ENCODE results near the gene DYRK3.

The DYRK3 gene

DNA sequence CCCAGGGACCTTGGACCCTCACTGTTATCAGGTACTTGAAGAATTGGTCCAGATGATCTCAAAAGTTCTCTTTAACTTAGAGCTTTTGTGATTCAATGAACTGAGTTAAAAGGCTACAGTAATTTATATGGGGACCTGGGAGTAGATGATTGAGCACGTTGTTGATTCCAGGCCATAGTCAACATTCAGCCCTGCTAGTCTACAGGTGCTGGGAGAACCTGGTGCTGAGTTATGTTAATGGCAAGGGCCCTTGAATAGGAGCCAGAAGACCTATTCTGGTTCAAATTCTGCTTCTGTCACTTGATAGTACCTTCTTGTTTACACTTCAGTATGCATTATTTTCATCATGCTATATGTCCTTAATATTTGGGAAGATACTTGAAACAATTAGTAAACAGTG, 11.2 kb downstream of the DYRK3 start:
- TF ChIP-seq CTCF (conservative IDR thresholded peaks at IDR 0.05; ENCODE audit: low read depth, low read length) = no peak
- no peak overlapping the region for H3K4me3 ChIP-seq (ENCODE audit: low read depth, low read length)
- DNase-seq (ENCODE audit: low read depth) = no peak

- no peak for TF ChIP-seq CTCF (conservative IDR thresholded peaks at IDR 0.05; ENCODE audit: low read depth, low read length)
Measured at GRCh38 chr1:206647224-206647623, 11.9 kb downstream of the DYRK3 start.

GRCh38 chr1:206649261-206649921, 14.1 kb downstream of the DYRK3 start:
- no peak for TF ChIP-seq CTCF (conservative IDR thresholded peaks at IDR 0.05; ENCODE audit: low read depth, low read length)
- H3K4me3 ChIP-seq (ENCODE audit: low read depth, low read length) = no peak overlapping the region
- no peak for DNase-seq (ENCODE audit: low read depth)

More at GRCh38 chr1:206647224-206647623, 11.9 kb downstream of the DYRK3 start:
- no peak overlapping the region for H3K4me3 ChIP-seq (ENCODE audit: low read depth, low read length)
- DNase-seq (ENCODE audit: low read depth) = no peak

DNA sequence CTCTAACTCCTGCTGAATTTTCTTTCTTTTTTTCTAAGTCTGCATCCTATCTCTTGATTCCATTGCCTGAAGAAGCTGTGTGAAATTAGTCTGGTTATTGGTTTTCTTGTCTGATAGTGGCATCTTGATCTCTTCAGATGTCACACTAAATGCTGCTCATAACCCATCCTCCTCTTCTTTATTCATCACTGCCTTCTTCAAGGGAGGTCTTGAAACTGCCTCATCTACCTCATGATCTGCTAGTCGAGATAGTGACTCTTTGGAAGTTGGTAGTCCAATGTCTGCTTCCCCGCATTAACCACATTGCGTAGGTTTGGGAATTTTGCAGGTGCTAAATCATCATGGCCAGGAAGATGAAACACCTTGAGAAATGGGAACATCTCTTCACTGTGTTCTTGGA, 15.7 kb downstream of the DYRK3 start:
- H3K4me3 ChIP-seq (ENCODE audit: low read depth, low read length) = no peak overlapping the region
- DNase-seq (ENCODE audit: low read depth) = no peak
- no peak for TF ChIP-seq CTCF (conservative IDR thresholded peaks at IDR 0.05; ENCODE audit: low read depth, low read length)

- no peak for TF ChIP-seq CTCF (conservative IDR thresholded peaks at IDR 0.05; ENCODE audit: low read depth, low read length)
- no peak for DNase-seq (ENCODE audit: low read depth)
- H3K4me3 ChIP-seq (ENCODE audit: low read depth, low read length) = no peak overlapping the region
Measured at GRCh38 chr1:206651958-206652890, 16.9 kb downstream of the DYRK3 start.

- H3K4me3 ChIP-seq (ENCODE audit: low read depth, low read length) = no peak overlapping the region
- TF ChIP-seq CTCF (conservative IDR thresholded peaks at IDR 0.05; ENCODE audit: low read depth, low read length) = no peak
- no peak for DNase-seq (ENCODE audit: low read depth)
Measured at GRCh38 chr1:206653715-206654459, 18.6 kb downstream of the DYRK3 start.
